B cell (primary cell): ENCODE measurements around the gene ZBED4.

Experiments
- EZH2 ChIP-seq: IDR thresholded peaks from 2 replicates; pipeline ENCODE4 v1.6.1; 2012; ENCODE audit warnings: borderline replicate concordance, low read depth, mild to moderate bottlenecking, moderate library complexity, low read length; ENCODE audit not compliant: insufficient read depth, poor library complexity, severe bottlenecking
- TF ChIP-seq, protein P1 (sequence below): fragments of 200-600 bp; IDR thresholded peaks from one replicate; pipeline ENCODE4 v1.8.0; 2022; ENCODE audit warnings: antibody characterized with exemption, mild to moderate bottlenecking

DNA sequence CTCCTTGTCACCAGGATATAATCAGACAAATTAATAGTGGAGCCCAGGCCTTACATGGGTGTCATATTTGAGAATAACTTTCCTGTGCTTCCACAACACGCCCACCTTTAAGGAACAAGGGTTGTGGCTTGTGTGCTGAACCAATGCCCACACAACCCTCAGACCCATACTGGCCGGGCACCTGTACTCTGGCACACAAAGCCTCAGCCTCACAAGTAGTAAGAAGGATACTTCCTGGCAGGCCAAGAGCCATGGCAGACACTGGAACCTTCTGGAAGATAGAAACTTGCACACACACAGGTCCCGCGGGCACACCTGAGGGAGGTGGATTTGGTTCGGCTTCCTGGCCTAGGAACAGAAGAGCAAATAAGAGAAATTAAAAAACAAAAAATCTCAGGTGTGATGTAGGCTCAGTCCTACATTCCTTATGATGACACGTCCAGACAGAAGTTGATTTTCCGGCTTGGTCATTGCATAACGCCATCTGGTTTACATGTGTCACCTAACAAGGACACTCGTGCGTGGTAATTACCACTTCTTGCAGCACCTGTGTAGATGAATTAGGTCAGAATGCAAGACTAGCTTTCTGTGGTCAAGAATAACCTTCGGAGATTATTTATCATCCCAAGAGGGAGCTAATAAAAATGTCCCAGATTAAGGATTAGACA lies 20.2 kb upstream of the ZBED4 start:
- TF ChIP-seq, protein P1, sequence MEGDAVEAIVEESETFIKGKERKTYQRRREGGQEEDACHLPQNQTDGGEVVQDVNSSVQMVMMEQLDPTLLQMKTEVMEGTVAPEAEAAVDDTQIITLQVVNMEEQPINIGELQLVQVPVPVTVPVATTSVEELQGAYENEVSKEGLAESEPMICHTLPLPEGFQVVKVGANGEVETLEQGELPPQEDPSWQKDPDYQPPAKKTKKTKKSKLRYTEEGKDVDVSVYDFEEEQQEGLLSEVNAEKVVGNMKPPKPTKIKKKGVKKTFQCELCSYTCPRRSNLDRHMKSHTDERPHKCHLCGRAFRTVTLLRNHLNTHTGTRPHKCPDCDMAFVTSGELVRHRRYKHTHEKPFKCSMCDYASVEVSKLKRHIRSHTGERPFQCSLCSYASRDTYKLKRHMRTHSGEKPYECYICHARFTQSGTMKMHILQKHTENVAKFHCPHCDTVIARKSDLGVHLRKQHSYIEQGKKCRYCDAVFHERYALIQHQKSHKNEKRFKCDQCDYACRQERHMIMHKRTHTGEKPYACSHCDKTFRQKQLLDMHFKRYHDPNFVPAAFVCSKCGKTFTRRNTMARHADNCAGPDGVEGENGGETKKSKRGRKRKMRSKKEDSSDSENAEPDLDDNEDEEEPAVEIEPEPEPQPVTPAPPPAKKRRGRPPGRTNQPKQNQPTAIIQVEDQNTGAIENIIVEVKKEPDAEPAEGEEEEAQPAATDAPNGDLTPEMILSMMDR: no peak
- no peak for TF ChIP-seq EZH2
